ENCODE measurements around the gene CFAP97. TPM values are rescaled to one million over a fixed set of nuclear protein-coding genes. Genes with fewer than 3 reads are reported as not detected.
A peak's percentile ranks its signal among the peaks of the same experiment; 100 is the strongest.

CFAP97 gene
- total and polyA plus RNA-seq, 9 of the 15 experiments (the other 6 are each of a cell fraction or from before 2014, with no cell fraction given) = 17.3 to 57.8 (median 44.4) TPM

- TF ChIP-seq SP2 (IDR thresholded peaks at IDR 0.05; ENCODE audit: extremely low read depth, low read depth, low read length, poor library complexity, severe bottlenecking) (no peak), ZNF445 (CRISPR knock-in tag; IDR thresholded peaks at IDR 0.05; ENCODE audit: low read depth) (no peak), NR2C1 (IDR thresholded peaks at IDR 0.05) (peak; percentile 77; the same call in 1 of the 2 replicates), NR2C1 (tag; IDR thresholded peaks at IDR 0.05) (peak; percentile 82), KLF10 (CRISPR knock-in tag; IDR thresholded peaks at IDR 0.05) (no peak), MTA2 (IDR thresholded peaks at IDR 0.05; ENCODE audit: low read depth) (peak; percentile 24; the same call in 1 of the 2 replicates), FOXA3 (CRISPR knock-in tag; conservative IDR thresholded peaks at IDR 0.05 in 1 of 2, IDR thresholded peaks at IDR 0.05 in 1 of 2) (peak in 1 of 2 experiments; percentile 56; a peak in 2 of 4 replicates), NFATC3 (IDR thresholded peaks at IDR 0.05) (no peak), TRIM24 (IDR thresholded peaks at IDR 0.05) (peak in 1 of 2 experiments; percentile 43; a peak in 2 of 4 replicates), COPS2 (conservative IDR thresholded peaks at IDR 0.05) (no peak), NR3C1 (CRISPR knock-in tag; IDR thresholded peaks at IDR 0.05) (no peak), THAP7 (CRISPR knock-in tag; IDR thresholded peaks at IDR 0.05) (no peak), DPF2 (IDR thresholded peaks at IDR 0.05) (peak; percentile 86), TAF7 (tag; IDR thresholded peaks at IDR 0.05) (no peak), MYC (IDR thresholded peaks at IDR 0.05; ENCODE audit: low read depth, low read length) (peak; percentile 40), MYC (CRISPR knock-in tag; IDR thresholded peaks at IDR 0.05; ENCODE audit: borderline replicate concordance, low read depth) (no peak), TAL1 (IDR thresholded peaks at IDR 0.05) (peak; percentile 69), ESRRA (IDR thresholded peaks at IDR 0.05; ENCODE audit: borderline replicate concordance, low read depth) (peak; percentile 68; the same call in 1 of the 2 replicates), TAF9B (IDR thresholded peaks at IDR 0.05; ENCODE audit: partially characterized antibody) (no peak), MAFG (tag; conservative IDR thresholded peaks at IDR 0.05) (no peak)
- TF ChIP-seq, protein P1, sequence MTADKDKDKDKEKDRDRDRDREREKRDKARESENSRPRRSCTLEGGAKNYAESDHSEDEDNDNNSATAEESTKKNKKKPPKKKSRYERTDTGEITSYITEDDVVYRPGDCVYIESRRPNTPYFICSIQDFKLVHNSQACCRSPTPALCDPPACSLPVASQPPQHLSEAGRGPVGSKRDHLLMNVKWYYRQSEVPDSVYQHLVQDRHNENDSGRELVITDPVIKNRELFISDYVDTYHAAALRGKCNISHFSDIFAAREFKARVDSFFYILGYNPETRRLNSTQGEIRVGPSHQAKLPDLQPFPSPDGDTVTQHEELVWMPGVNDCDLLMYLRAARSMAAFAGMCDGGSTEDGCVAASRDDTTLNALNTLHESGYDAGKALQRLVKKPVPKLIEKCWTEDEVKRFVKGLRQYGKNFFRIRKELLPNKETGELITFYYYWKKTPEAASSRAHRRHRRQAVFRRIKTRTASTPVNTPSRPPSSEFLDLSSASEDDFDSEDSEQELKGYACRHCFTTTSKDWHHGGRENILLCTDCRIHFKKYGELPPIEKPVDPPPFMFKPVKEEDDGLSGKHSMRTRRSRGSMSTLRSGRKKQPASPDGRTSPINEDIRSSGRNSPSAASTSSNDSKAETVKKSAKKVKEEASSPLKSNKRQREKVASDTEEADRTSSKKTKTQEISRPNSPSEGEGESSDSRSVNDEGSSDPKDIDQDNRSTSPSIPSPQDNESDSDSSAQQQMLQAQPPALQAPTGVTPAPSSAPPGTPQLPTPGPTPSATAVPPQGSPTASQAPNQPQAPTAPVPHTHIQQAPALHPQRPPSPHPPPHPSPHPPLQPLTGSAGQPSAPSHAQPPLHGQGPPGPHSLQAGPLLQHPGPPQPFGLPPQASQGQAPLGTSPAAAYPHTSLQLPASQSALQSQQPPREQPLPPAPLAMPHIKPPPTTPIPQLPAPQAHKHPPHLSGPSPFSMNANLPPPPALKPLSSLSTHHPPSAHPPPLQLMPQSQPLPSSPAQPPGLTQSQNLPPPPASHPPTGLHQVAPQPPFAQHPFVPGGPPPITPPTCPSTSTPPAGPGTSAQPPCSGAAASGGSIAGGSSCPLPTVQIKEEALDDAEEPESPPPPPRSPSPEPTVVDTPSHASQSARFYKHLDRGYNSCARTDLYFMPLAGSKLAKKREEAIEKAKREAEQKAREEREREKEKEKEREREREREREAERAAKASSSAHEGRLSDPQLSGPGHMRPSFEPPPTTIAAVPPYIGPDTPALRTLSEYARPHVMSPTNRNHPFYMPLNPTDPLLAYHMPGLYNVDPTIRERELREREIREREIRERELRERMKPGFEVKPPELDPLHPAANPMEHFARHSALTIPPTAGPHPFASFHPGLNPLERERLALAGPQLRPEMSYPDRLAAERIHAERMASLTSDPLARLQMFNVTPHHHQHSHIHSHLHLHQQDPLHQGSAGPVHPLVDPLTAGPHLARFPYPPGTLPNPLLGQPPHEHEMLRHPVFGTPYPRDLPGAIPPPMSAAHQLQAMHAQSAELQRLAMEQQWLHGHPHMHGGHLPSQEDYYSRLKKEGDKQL (CRISPR knock-in tag; IDR thresholded peaks at IDR 0.05; ENCODE audit: borderline replicate concordance) = no peak
- TF ChIP-seq, protein P2, sequence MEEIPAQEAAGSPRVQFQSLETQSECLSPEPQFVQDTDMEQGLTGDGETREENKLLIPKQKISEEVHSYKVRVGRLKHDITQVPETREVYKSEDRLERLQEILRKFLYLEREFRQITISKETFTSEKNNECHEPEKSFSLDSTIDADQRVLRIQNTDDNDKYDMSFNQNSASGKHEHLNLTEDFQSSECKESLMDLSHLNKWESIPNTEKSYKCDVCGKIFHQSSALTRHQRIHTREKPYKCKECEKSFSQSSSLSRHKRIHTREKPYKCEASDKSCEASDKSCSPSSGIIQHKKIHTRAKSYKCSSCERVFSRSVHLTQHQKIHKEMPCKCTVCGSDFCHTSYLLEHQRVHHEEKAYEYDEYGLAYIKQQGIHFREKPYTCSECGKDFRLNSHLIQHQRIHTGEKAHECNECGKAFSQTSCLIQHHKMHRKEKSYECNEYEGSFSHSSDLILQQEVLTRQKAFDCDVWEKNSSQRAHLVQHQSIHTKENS (CRISPR knock-in tag; IDR thresholded peaks at IDR 0.05) = no peak
Observed at GRCh38 chr4:185201977-185202962, 1.5 kb downstream of the CFAP97 start (continued).
